Measurements from ENCODE around the gene PTPN5.
"Not testable (repeated sequence)": the region's sequence is repeated elsewhere in the genome, so short reads cannot be mapped to it uniquely, and the experiment has no call there.

The PTPN5 gene

GRCh38 chr11:18791207-18791968 lies at the start of gene PTPN5:
Gene PTPN5 (minus strand): TSS chr11:18791798. CDS start chr11:18771958, 19,840 bp downstream.
- no peak for DNase-seq (ENCODE audit: low read depth)

DNA sequence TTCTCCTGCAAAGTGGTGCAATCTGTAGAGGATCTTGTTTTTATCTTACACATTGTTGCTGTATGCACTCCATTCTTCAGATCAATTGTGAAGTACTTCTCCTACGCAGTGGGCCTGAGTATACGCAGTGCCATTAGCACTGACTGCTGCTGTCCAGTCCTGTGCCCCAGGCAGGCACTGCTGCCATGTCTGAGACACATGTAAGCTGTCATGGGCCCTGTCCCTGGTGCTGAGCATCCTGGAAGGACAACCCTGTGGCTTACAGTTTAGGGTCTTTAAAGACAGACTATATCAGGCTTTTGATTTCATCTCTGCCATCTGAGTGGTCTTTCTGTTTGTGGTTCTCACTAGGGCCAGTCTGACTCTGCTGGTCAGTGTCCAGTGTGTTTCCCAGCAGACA lies 44.8 kb upstream of the PTPN5 start:
- DNase-seq (ENCODE audit: low read depth), result no peak

DNA sequence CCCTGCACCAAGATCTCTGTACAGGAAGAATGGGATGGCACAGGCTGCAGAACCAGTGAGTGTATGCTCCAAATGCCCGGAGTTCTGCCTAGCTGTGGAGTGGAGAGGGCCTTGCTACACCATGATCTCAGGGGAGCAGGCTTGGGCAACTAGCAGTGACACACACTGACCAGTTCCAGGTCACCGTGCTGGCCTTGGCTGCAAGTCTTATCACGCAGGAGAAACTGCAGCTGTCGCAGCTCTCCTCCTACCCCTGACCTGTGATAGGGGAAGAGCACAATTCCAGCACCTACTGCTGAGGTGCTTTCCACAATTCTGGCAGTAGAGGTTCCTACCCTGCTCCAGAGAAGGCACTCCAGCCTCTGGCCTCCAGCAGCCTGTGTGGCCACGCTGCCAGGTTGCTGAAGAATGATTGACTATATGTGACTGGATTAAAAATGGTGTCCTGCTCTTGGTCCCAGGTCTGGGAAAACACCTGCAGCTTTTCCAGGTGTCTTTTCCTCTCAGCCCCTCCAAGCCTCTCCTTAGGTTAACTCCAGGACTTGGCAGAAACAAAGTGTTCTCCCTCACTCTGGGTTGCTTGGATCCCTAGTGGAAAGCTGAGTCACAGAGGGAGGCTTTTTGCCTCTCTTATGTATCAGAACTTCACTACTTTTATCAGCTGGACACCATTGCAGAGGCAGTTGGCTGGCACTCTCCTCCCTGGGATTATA lies 43.3 kb upstream of the PTPN5 start:
- no peak for DNase-seq (ENCODE audit: low read depth)

DNA sequence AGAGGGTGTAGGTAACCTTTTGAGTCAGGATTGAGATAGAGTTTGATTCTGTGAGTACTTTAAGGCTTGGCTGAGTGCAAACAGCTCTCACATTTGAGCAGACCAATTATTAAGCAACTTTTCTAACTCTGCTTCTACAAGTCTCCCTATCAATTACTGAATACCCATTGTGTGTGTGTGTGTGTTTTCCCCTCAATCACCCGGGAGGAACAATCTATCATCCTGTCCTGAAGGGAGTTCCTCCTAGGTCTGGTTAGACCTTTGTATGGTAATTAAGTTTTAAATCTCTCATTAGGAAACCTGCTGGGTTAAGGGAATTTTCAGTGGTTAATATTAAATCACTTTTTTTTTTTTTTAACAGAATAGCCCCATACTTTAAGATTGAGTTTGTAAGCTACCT lies 28.6 kb upstream of the PTPN5 start:
- DNase-seq (ENCODE audit: low read depth), result not testable (repeated sequence)

- DNase-seq (ENCODE audit: low read depth), result no peak
These were observed 12.8 kb upstream of the PTPN5 start for GRCh38 chr11:18804199-18804999.

DNA sequence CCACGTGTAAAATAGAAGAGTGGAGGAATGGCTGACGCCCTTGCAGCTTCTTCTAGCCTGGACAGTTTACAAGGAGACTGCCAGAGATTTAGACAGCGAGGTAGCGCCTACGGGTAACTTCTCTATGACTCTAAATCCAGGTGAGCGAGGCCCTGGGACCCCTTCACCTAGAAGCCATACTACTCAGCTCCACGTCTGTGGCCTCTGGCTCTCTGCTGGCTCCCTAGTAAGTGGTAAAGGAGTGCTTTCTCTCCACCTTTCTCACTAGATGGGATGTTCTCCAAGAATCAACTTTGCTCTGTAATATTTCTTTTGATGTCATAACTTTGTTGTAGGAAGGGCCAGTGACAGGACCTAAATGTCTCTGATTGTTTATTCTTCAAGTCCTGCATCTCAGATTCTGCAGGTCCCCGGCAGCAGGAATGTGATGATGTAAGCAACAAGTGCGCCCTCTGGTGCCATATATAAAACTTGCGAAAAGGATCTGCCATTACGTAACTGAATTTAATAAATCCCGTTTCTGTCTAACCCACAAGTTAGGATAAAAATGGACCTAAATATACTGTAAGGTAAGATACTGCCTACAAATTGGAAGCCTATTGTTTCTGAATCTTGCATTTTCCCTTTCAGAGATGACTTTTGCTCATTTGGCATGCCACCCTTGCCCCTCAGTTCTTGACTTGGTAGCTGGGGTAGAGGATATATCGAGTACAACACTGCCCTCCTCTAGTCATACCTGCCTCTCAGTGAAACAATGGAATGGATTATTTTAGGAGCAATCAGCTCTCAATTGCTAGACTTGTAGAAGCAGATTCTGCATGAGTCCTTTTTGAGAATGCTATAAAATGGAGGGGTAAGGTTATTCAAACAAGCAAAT lies 11.0 kb upstream of the PTPN5 start:
- DNase-seq (ENCODE audit: low read depth), result peak; percentile 10

- no peak for DNase-seq (ENCODE audit: low read depth)
These were observed 7.3 kb upstream of the PTPN5 start for GRCh38 chr11:18798799-18799469.

DNA sequence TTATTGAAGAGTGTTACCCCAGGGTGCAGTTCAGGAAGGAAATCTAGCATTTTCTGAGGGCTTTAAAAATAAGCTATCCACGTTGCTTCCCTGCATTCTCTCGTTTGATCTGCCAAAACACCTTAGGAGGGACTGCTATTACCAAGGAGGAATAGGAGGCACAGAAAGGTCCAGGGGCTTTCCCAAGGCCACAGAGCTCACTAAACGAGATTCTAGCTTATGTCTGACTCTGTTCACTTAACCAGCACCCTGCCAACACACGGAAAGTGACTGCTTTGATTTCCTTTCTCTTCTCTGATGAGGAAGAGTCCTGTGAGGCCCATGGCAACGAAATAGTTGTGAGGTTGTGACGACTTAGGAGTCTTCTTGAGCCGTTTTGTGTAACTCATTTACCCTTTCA lies 3.4 kb upstream of the PTPN5 start:
- no peak for DNase-seq (ENCODE audit: low read depth)

- DNase-seq (ENCODE audit: low read depth), result no peak
These were observed 1.2 kb upstream of the PTPN5 start for GRCh38 chr11:18792827-18793226.

- DNase-seq (ENCODE audit: low read depth), result no peak
These were observed 501 bp upstream of the PTPN5 start for GRCh38 chr11:18791969-18792628.

GRCh38 chr11:18790883-18791206 lies 753 bp downstream of the PTPN5 start:
- DNase-seq (ENCODE audit: low read depth), result no peak

- no peak for DNase-seq (ENCODE audit: low read depth)
These were observed 1.7 kb downstream of the PTPN5 start for GRCh38 chr11:18789942-18790341.

DNA sequence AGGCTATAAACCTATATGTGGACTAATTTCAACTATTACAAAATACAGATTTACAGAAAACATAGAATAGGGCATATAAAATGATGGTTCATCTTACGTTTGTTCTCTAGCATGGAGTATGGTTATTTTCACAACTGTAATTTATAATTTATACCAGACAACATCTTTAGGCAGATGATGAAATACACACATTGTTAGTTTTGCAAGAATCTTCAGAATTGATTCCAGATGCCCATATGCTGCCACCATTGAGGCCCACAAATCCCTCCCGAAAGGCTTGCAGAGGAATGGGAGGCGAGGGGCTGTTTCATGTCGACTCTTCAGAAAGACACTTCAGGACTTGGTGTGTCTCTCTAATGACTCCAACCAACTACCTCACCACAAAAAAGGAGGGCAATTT lies 6.2 kb downstream of the PTPN5 start:
- no peak for DNase-seq (ENCODE audit: low read depth)

- no peak for DNase-seq (ENCODE audit: low read depth)
These were observed 10.7 kb downstream of the PTPN5 start for GRCh38 chr11:18780896-18781295.

DNA sequence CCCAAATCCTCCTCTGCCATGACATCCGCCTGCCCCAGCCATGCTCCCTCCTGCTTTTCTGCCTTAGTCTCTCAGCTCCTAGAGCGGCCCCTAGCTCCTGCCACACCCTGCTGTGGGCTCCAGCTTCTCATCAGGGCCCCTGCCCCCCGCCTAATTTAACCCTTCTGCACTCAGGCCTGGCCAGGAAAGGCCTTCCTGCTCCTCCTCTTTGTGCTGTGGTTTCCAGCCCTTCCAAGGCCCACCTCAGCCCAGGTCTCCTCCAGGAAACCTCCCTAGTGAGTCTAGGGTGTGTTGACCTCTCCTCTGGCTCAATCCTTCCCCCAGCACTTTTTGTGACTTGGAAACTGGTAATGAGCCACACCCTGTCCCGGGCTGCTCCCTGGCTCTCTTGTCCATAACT lies 11.3 kb downstream of the PTPN5 start:
- DNase-seq (ENCODE audit: low read depth), result no peak

- DNase-seq (ENCODE audit: low read depth), result no peak
These were observed 13.1 kb downstream of the PTPN5 start for GRCh38 chr11:18778468-18778867.

GRCh38 chr11:18776324-18776723 lies 15.3 kb downstream of the PTPN5 start:
- DNase-seq (ENCODE audit: low read depth), result no peak

DNA sequence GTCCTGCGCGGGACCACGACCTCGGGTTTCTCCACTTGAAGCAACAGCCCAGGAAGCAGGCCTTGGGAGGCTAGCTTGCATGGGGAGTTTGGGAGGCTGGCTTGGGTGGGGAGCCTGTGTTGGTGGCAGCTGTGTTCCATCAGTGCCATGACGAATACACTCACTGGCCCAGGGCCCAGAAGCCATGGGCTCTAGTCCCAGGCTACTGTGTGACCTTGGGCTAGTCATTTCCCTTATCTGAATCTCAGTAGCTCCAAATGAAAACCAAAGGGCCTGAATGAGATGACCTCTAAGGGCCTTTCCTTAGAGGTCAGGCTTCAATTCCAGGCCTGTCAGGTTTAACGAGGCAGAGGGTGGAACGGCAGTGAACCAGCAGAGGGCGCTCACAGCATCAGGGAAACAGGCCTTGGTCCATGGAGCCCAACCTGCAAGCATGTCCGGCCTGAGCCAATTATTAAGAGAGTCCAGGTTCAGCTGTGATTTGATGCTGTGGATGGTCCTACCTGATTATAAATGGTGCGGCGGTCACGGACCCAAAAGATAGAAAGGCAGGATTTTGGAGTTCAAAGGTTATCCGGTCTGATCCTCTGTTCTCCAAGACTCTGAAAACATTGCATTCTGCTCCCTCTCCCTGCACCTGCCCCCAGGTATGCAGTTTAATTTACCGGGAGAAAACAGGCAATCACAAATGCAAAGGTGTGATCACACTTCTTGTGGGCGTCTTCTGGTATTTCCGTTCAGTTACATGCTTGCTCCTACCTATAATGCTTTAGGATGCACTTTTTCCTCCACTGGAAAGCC lies 15.9 kb downstream of the PTPN5 start:
- DNase-seq (ENCODE audit: low read depth), result peak; percentile 49

GRCh38 chr11:18774801-18775200 lies 16.8 kb downstream of the PTPN5 start:
- DNase-seq (ENCODE audit: low read depth), result no peak

- no peak for DNase-seq (ENCODE audit: low read depth)
These were observed 17.9 kb downstream of the PTPN5 start for GRCh38 chr11:18773681-18774080.
